Measurements from ENCODE around the gene FBN1.

The FBN1 gene

DNA sequence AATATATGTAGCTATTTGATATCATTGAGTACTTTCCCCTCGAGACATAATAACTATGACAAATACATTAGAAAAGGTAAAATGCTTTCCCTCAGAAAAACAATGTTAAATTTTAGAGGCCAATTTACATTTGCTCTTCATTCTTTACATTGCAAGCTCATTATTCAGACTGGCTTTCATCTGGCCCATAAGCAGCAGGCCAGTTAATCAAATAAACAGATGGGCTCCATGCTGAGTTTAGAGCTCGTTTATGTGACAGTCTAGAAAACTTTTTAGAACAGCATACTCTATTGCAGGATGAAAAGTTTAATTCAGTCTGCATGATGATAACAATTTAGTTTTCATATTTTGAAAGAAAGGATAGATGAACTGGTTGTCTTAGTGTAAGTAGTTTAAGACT lies 163.7 kb downstream of the FBN1 start:
- H3K27me3 Mint-ChIP-seq = no peaks in the 10 kb centered on the region
- H3K4me1 Mint-ChIP-seq (ENCODE audit: low read depth) = no peaks in the 10 kb centered on the region
- no peaks in the 10 kb centered on the region for H3K36me3 Mint-ChIP-seq
- no peak overlapping the region for H3K4me3 Mint-ChIP-seq
- H3K9me3 Mint-ChIP-seq (ENCODE audit: low read depth) = no peaks in the 10 kb centered on the region
- H3K27ac Mint-ChIP-seq = no peak overlapping the region

DNA sequence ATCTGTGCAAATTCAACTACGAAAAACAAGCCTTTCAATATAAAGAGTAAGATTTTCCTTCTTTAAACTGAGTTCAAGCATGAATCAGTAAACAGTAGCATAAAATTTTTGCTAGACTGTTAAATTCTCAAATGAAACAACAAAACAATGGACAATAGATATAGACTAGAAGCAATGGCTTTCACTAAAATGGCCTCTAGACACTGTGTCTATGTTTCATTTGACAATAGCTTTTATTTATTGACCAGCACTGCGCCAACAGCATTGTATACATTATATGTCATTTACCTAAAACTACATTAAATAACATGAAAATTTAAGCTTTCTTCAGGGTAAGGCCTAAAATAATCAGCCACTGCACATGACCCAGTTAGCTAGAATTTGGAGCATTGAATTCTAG lies 165.8 kb downstream of the FBN1 start:
- H3K27ac Mint-ChIP-seq = no peak overlapping the region
- H3K9me3 Mint-ChIP-seq (ENCODE audit: low read depth) = no peaks in the 10 kb centered on the region
- H3K4me3 Mint-ChIP-seq = no peak overlapping the region
- no peaks in the 10 kb centered on the region for H3K27me3 Mint-ChIP-seq
- H3K4me1 Mint-ChIP-seq (ENCODE audit: low read depth) = no peaks in the 10 kb centered on the region
- H3K36me3 Mint-ChIP-seq = no peaks in the 10 kb centered on the region

DNA sequence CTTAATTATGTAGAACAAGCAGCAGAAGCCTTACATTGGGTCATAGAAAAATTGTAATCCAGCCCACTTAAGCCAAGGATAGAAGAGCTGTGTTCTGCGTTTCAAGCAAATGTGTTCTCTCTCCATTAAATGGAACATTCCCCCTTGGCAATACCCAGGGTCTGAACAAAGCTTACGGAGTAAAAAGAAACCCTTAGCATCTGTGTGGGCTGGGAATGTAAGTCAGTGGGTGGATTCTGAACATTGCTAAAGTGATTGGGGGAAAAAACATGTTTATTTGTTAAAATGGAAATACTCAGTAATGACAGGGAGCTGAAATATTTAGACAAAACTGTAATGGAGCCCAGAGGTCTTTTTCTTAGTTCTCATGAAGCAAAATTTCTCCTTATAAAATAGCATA lies 166.9 kb downstream of the FBN1 start:
- Mint-ChIP-seq H3K27ac (no peak overlapping the region), H3K27me3 (no peaks in the 10 kb centered on the region), H3K9me3 (ENCODE audit: low read depth) (no peaks in the 10 kb centered on the region), H3K4me1 (ENCODE audit: low read depth) (no peaks in the 10 kb centered on the region), H3K4me3 (no peak overlapping the region), H3K36me3 (no peaks in the 10 kb centered on the region)

DNA sequence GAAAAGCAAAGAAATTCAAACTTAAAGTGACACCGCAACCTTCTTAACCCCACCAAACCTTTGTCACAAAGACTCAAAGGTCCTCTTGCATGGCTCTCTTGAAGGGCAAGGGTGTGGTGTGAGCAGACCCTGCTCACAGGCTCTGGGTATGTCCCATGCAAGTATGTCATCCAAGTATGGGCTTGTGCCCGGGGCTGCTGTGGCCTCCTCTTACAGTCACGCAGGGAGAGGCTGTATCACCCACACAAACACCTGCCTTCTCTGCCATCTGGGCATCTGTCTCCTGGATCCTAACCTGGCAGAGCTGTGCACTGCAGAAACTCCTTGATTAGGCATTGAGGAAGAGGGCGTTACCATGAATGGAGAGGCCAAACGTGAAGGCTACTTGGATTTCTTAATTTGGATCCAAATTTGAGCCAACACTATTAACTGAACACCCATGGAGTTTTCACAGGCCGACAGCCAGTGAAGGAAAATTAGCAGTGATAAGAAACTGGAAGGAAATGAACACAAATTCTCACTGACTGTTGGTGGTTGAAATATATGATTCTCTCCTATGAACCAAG lies 167.6 kb downstream of the FBN1 start:
- no peak overlapping the region for H3K4me3 Mint-ChIP-seq
- H3K36me3 Mint-ChIP-seq = no peaks in the 10 kb centered on the region
- no peaks in the 10 kb centered on the region for H3K9me3 Mint-ChIP-seq (ENCODE audit: low read depth)
- H3K27ac Mint-ChIP-seq = no peak overlapping the region
- no peaks in the 10 kb centered on the region for H3K27me3 Mint-ChIP-seq
- H3K4me1 Mint-ChIP-seq (ENCODE audit: low read depth) = no peaks in the 10 kb centered on the region

DNA sequence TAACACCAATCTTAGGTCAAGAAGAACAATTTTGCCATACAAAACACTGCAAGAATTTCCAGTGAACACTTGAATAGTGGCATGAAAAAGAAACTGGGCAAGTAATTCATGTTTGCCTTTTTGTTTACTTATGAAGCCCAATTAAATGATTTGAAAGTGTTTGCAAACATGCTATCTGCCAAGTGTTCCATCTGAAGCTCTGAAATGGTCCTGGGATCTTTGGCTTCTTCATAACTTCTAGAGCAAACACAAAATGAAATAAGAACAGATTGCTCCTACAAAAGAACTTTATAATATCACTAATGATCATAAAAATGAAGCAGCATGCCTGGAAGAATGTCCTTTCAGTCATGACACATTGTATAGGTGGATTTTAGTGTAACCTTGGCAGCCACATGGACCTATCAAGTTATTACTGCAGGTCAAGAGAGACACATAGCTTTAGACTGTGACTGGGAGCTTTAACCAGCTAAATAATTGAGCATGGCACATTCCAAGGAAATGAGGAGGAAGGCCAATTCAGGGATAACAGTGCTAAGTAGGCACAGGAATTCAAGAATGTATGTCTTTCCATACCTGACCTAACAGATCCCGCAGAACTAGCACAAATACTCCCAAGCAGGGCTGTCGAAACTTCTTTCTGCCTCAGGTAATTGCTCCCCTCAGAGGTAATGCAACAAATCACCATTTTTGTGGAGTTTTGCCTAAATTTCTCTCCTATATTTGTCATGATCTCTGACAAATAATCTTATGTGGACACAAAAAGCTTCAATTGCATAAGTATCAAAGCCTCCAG lies 169.7 kb downstream of the FBN1 start:
- Mint-ChIP-seq H3K9me3 (ENCODE audit: low read depth) (no peaks in the 10 kb centered on the region), H3K27me3 (no peaks in the 10 kb centered on the region), H3K27ac (no peak overlapping the region), H3K4me1 (ENCODE audit: low read depth) (no peaks in the 10 kb centered on the region), H3K36me3 (no peaks in the 10 kb centered on the region), H3K4me3 (no peak overlapping the region)

DNA sequence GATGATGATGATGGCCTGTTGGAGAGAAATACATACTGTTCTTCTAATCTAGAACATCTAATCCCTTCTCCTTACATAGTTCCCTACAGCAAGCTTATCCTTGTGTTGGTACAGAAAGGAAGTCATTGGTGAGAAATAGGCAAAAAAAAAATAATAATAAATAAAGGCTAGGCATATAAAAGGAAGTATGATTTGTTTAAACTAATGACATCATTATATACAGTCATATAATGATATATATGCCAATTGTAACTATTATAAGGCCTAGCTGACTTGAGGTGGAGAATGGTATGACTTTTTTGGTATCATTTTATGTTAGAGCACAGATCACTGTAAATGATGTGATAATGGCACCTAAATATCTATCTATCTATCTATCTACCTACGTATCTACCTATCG lies 171.8 kb downstream of the FBN1 start:
- Mint-ChIP-seq H3K27ac (no peak overlapping the region), H3K4me3 (no peak overlapping the region), H3K36me3 (no peaks in the 10 kb centered on the region), H3K9me3 (ENCODE audit: low read depth) (no peaks in the 10 kb centered on the region), H3K27me3 (no peaks in the 10 kb centered on the region), H3K4me1 (ENCODE audit: low read depth) (no peaks in the 10 kb centered on the region)

DNA sequence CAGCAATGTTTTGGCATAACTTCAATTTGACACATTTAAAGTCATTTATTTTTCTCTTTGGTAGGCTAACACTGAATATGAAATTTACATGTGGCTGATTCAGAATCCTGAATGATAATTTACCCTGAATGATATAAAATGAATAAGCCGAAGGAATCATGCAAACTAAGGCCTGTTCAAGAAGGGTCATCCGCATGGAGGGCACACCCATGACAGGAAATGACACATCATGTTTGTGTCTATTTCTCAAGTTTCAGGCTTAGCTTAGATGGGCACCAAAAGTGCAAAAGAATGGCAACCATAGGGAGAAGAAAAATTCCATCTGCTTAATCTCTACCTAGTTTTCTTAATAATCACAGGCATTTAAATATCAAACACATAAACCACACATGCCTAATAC lies 172.8 kb downstream of the FBN1 start:
- H3K27me3 Mint-ChIP-seq = no peaks in the 10 kb centered on the region
- H3K4me3 Mint-ChIP-seq = no peak overlapping the region
- no peaks in the 10 kb centered on the region for H3K9me3 Mint-ChIP-seq (ENCODE audit: low read depth)
- no peaks in the 10 kb centered on the region for H3K4me1 Mint-ChIP-seq (ENCODE audit: low read depth)
- no peak overlapping the region for H3K27ac Mint-ChIP-seq
- no peaks in the 10 kb centered on the region for H3K36me3 Mint-ChIP-seq

DNA sequence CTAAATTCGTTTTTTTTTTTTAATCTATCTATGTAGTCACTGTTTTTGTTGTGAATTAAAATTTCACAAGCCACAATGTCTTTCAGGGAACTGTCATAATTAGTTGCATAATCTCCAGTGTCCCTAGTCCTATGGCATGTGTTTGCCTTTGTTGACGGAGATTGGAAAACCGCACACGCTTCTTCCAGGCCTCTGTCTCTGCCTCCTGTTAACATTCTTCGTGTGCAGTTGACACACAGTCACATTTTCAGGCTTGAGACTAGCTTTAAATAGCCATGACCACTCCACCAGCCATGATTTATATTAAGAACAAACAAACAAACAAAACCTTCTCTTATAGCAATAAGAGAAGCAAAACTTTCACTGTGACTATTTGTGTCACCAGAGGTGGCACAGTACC lies 174.4 kb downstream of the FBN1 start:
- H3K9me3 Mint-ChIP-seq (ENCODE audit: low read depth) = no peaks in the 10 kb centered on the region
- H3K36me3 Mint-ChIP-seq = no peaks in the 10 kb centered on the region

DNA sequence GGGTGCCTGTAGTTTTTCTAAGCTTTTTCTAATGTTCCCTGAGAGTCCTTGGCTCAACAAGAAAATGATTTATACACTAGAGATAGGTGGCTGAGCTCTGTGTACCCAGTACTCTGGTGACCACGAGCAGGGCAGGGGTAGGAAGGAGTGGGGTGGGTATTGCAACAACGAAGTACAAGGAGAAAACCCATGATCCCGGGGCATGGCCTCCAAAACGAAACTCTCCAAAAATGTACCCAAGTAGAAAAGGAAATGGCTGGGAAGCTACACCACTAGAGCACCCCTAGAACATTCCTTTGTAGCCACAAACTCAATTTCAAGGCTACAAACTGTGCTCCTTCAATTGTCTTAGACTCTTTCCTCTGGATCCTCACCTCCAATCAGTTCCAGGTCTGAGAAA lies 175.4 kb downstream of the FBN1 start:
- H3K27ac Mint-ChIP-seq = no peak overlapping the region
- H3K4me1 Mint-ChIP-seq (ENCODE audit: low read depth) = no peaks in the 10 kb centered on the region
- H3K4me3 Mint-ChIP-seq = no peak overlapping the region
- no peaks in the 10 kb centered on the region for H3K9me3 Mint-ChIP-seq (ENCODE audit: low read depth)
- no peaks in the 10 kb centered on the region for H3K36me3 Mint-ChIP-seq
- H3K27me3 Mint-ChIP-seq = no peaks in the 10 kb centered on the region

More for the DNA sequence above, 174.4 kb downstream of the FBN1 start:
- Mint-ChIP-seq H3K4me1 (ENCODE audit: low read depth) (no peaks in the 10 kb centered on the region), H3K27ac (no peak overlapping the region), H3K4me3 (no peak overlapping the region), H3K27me3 (no peaks in the 10 kb centered on the region)

DNA sequence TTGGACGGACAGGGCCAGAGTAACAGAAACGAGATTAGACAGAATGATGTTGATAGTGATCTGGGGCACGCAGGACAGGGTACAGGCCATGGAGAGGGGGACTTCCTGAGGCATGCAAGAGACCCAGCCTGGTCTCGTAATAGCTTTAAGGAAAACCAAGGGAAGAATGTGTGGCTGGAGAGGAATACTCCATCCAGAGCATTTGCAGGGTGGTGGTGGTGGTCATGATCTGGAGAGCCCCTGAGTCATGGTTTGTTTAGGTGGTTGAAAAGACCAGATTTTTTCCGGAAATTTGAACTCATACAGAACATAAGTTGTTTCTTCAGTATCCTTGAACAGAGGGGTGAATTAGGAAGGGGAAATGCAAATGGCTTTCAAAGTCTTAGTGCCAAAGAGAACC lies 175.8 kb downstream of the FBN1 start:
- Mint-ChIP-seq H3K4me3 (no peak overlapping the region), H3K27ac (no peak overlapping the region), H3K36me3 (no peaks in the 10 kb centered on the region), H3K4me1 (ENCODE audit: low read depth) (no peaks in the 10 kb centered on the region), H3K27me3 (no peaks in the 10 kb centered on the region), H3K9me3 (ENCODE audit: low read depth) (no peaks in the 10 kb centered on the region)

DNA sequence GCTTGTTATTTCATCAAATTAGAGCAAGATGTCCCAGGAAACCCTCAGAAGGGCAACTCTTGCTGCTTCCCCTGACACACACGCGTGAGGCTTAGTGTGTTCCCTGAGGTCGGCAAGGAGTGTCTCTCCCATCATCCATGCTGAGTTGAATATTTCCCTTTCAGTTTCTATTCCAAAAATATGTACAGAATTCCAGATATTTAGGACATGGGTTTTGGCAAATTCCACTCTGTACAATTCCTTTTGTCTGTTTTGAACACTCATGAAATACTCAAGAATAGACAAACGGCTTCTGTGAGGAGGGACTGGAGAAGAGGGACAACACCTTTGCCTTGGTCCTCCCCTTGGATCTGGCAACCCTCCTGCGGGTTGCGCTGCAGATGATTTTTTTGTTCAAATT lies 176.2 kb downstream of the FBN1 start:
- Mint-ChIP-seq H3K9me3 (ENCODE audit: low read depth) (no peaks in the 10 kb centered on the region), H3K36me3 (no peaks in the 10 kb centered on the region), H3K4me3 (no peak overlapping the region), H3K27me3 (no peaks in the 10 kb centered on the region), H3K4me1 (ENCODE audit: low read depth) (no peaks in the 10 kb centered on the region), H3K27ac (no peak overlapping the region)

DNA sequence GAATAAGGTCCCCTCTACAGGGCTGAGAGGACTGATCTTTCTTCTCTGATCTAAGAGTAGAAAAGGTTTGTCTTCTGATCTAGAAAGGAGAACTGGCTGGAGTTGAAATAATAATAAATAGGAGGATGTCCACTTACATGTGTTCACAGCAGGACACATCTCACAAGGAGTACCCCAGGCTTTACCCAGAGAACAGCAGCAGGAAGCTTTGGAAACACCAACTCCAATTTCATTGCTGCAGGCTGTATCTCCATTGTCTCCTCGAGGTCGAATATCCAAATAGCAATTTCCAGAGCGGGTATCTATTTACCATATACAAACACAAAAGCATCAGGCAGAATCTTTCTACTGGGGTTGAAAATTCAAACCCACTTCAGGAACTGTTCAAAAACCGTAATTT lies 177.7 kb downstream of the FBN1 start:
- H3K9me3 Mint-ChIP-seq (ENCODE audit: low read depth) = no peaks in the 10 kb centered on the region
- H3K4me3 Mint-ChIP-seq = no peak overlapping the region
- no peak overlapping the region for H3K27ac Mint-ChIP-seq
- H3K36me3 Mint-ChIP-seq = no peaks in the 10 kb centered on the region
- H3K27me3 Mint-ChIP-seq = no peaks in the 10 kb centered on the region
- H3K4me1 Mint-ChIP-seq (ENCODE audit: low read depth) = no peaks in the 10 kb centered on the region

DNA sequence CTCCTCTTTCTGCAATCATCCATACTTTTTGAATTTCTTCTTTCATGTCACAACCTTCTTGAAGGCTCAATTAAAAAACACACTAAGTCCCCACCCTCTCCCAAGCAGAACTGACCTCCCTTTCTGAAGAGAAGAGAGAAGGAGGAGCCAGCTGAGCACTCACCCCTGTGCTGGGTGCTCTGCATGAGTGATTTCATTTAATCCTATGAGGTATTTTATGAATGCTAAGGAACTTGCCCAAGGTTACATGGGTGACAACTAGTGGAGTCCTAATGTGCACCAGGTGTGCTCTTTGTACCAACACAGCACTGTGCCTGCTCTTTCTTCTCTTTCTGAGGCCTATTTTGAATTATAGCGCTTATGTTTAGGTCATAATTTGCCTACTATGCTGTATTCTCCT lies 178.7 kb downstream of the FBN1 start:
- H3K4me3 Mint-ChIP-seq = no peak overlapping the region
- H3K27ac Mint-ChIP-seq = no peak overlapping the region
- H3K36me3 Mint-ChIP-seq = no peaks in the 10 kb centered on the region
- no peaks in the 10 kb centered on the region for H3K27me3 Mint-ChIP-seq
- H3K4me1 Mint-ChIP-seq (ENCODE audit: low read depth) = no peaks in the 10 kb centered on the region
- no peaks in the 10 kb centered on the region for H3K9me3 Mint-ChIP-seq (ENCODE audit: low read depth)

DNA sequence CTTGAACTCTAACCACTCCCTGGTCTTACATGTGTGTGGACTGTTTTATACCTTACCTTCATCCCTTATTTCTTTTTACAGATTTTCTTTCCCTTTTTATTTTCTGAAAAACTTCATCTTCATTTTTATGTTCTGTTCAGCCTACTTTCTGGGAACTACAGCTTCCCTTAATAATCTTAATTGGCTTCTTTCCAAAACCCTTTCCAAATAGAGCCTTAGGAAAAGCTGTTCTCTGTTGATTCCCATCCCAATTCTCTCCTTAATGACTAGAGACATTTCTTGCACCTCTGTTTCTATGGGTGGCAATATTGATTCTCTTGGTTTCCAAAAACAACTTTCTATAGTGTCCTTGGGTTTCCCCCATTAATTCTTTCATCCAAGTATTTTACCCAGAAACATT lies 179.4 kb downstream of the FBN1 start:
- H3K36me3 Mint-ChIP-seq = no peaks in the 10 kb centered on the region
- no peaks in the 10 kb centered on the region for H3K4me1 Mint-ChIP-seq (ENCODE audit: low read depth)

DNA sequence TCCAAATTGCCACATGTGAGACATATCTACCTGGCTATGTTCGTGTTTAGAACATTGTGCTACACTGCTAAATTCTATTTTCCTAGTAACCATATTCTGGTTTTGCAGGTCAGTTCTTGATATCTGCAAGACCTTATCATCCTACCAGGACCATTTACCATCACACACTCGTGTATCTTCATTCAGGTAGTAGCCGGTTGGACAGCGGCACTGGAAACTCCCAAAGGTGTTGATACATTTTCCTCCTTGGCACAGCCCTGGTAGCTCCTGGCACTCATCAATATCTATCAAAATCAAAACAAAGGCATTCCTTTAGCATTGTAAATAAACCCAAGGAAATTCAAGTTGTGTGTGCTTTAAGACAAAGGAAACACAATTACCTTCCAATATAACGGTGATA lies 180.1 kb downstream of the FBN1 start:
- H3K27me3 Mint-ChIP-seq = no peaks in the 10 kb centered on the region
- no peak overlapping the region for H3K4me3 Mint-ChIP-seq
- no peak overlapping the region for H3K27ac Mint-ChIP-seq
- no peaks in the 10 kb centered on the region for H3K36me3 Mint-ChIP-seq
- no peaks in the 10 kb centered on the region for H3K9me3 Mint-ChIP-seq (ENCODE audit: low read depth)
- no peaks in the 10 kb centered on the region for H3K4me1 Mint-ChIP-seq (ENCODE audit: low read depth)

More for the DNA sequence above, 179.4 kb downstream of the FBN1 start:
- Mint-ChIP-seq H3K4me3 (no peak overlapping the region), H3K27me3 (no peaks in the 10 kb centered on the region), H3K9me3 (ENCODE audit: low read depth) (no peaks in the 10 kb centered on the region), H3K27ac (no peak overlapping the region)

DNA sequence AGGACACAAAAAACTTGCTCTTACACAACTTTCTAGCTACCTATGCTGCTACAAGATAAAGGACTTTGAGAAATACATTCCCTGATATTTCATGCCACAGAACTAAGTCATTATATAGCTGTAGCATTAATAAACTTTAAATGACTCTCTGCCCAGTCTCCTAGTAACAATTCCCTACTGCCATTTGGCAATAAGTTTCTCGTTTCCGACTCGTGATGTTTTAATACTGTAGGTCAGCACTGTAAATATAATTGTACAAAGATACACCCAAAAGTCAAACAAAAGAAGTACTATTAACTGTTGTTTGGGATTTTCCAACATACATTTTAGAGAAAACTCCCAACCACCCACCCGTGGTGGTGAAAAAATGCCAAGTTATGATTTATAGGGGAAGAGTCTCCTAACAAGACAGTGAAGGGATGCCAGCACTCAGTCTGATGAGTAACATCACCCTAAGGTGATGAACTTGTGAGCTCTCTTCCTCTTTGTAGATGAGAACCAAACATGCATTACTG lies 182.1 kb downstream of the FBN1 start:
- no peaks in the 10 kb centered on the region for H3K4me1 Mint-ChIP-seq (ENCODE audit: low read depth)
- no peaks in the 10 kb centered on the region for H3K27me3 Mint-ChIP-seq
- H3K27ac Mint-ChIP-seq = no peak overlapping the region
- H3K9me3 Mint-ChIP-seq (ENCODE audit: low read depth) = no peaks in the 10 kb centered on the region
- H3K4me3 Mint-ChIP-seq = no peak overlapping the region
- no peaks in the 10 kb centered on the region for H3K36me3 Mint-ChIP-seq

All from activated naive CD8-positive, alpha-beta T cell (primary cell).